Measurements from ENCODE around the gene GINS1.

GINS1 gene

GRCh38 chr20:25368976-25369375 lies 38.5 kb upstream of the GINS1 start:
- TF ChIP-seq CEBPB (IDR thresholded peaks at IDR 0.05) = no peak
- no peak for TF ChIP-seq TAF1 (IDR thresholded peaks at IDR 0.05; ENCODE audit: low read depth)
- TF ChIP-seq RAD21 (IDR thresholded peaks at IDR 0.05; ENCODE audit: low read depth) = no peak
- TF ChIP-seq NFIC (IDR thresholded peaks at IDR 0.05) = no peak
- TF ChIP-seq USF1 (IDR thresholded peaks at IDR 0.05) = no peak
- no peak for TF ChIP-seq EP300 (IDR thresholded peaks at IDR 0.05; ENCODE audit: borderline replicate concordance)
- TF ChIP-seq CREB1 (IDR thresholded peaks at IDR 0.05; ENCODE audit: low read depth) = no peak

GRCh38 chr20:25369529-25369928 lies 37.9 kb upstream of the GINS1 start:
- TF ChIP-seq, protein P1, sequence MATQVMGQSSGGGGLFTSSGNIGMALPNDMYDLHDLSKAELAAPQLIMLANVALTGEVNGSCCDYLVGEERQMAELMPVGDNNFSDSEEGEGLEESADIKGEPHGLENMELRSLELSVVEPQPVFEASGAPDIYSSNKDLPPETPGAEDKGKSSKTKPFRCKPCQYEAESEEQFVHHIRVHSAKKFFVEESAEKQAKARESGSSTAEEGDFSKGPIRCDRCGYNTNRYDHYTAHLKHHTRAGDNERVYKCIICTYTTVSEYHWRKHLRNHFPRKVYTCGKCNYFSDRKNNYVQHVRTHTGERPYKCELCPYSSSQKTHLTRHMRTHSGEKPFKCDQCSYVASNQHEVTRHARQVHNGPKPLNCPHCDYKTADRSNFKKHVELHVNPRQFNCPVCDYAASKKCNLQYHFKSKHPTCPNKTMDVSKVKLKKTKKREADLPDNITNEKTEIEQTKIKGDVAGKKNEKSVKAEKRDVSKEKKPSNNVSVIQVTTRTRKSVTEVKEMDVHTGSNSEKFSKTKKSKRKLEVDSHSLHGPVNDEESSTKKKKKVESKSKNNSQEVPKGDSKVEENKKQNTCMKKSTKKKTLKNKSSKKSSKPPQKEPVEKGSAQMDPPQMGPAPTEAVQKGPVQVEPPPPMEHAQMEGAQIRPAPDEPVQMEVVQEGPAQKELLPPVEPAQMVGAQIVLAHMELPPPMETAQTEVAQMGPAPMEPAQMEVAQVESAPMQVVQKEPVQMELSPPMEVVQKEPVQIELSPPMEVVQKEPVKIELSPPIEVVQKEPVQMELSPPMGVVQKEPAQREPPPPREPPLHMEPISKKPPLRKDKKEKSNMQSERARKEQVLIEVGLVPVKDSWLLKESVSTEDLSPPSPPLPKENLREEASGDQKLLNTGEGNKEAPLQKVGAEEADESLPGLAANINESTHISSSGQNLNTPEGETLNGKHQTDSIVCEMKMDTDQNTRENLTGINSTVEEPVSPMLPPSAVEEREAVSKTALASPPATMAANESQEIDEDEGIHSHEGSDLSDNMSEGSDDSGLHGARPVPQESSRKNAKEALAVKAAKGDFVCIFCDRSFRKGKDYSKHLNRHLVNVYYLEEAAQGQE (IDR thresholded peaks at IDR 0.05; ENCODE audit: low read depth) = no peak
- TF ChIP-seq TAF1 (IDR thresholded peaks at IDR 0.05; ENCODE audit: low read depth) (no peak), NFIC (IDR thresholded peaks at IDR 0.05) (no peak), CEBPB (IDR thresholded peaks at IDR 0.05) (no peak), FOXM1 (IDR thresholded peaks at IDR 0.05; ENCODE audit: borderline replicate concordance, low read depth) (no peak), ZBTB7A (IDR thresholded peaks at IDR 0.05; ENCODE audit: low read depth) (no peak), EP300 (IDR thresholded peaks at IDR 0.05; ENCODE audit: borderline replicate concordance) (no peak), CREB1 (IDR thresholded peaks at IDR 0.05; ENCODE audit: low read depth) (no peak), TEAD4 (IDR thresholded peaks at IDR 0.05) (no peak), EGR1 (IDR thresholded peaks at IDR 0.05) (no peak)

- TF ChIP-seq EGR1 (IDR thresholded peaks at IDR 0.05) (no peak), FOXM1 (IDR thresholded peaks at IDR 0.05; ENCODE audit: borderline replicate concordance, low read depth) (no peak), TAF1 (IDR thresholded peaks at IDR 0.05; ENCODE audit: low read depth) (no peak), CREB1 (IDR thresholded peaks at IDR 0.05; ENCODE audit: low read depth) (no peak), TCF12 (IDR thresholded peaks at IDR 0.05; ENCODE audit: low read depth) (no peak), ZBTB7A (IDR thresholded peaks at IDR 0.05; ENCODE audit: low read depth) (no peak), CEBPB (IDR thresholded peaks at IDR 0.05) (no peak), NFIC (IDR thresholded peaks at IDR 0.05) (no peak), USF1 (IDR thresholded peaks at IDR 0.05) (no peak), TEAD4 (IDR thresholded peaks at IDR 0.05) (no peak), YY1 (IDR thresholded peaks at IDR 0.05; ENCODE audit: low read depth) (no peak), EP300 (IDR thresholded peaks at IDR 0.05; ENCODE audit: borderline replicate concordance) (no peak), RAD21 (IDR thresholded peaks at IDR 0.05; ENCODE audit: low read depth) (no peak)
- TF ChIP-seq, protein P1 (IDR thresholded peaks at IDR 0.05; ENCODE audit: low read depth) = no peak
- TF ChIP-seq, protein P2, sequence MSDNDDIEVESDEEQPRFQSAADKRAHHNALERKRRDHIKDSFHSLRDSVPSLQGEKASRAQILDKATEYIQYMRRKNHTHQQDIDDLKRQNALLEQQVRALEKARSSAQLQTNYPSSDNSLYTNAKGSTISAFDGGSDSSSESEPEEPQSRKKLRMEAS (IDR thresholded peaks at IDR 0.05) = no peak
These were observed 37.5 kb upstream of the GINS1 start for GRCh38 chr20:25369971-25370370.

DNA sequence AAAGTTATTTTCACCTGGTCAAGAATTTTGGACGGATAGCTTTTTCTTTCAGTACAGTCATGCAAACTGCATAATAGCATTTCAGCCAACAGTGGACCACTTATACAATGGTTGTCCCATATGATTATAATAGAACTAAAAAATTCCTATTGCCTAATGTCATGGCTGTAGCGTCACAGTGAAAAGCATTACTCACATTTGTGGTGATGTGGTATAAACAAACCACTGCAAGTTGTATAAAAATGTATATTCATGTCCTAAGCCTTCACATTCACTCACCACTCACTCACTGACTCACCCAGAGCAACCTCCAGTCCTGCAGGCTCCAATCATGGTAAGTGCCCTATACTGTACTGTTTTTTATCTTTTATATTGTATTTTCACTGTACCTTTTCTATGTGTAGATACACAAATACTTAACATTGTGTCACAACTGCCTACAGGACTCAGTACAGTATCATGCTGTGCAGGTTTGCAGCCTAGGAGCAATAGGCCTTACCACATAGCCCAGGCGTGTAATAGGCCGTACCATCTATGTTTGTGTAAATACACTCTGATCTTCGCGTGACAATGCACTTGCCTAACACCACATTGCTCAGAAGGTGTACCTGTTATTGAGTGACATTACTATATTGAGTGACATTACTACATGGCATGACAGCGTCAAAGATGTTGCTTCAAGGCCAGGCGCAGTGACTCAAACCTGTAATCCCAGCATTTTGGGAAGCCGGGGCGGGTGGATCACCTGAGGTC lies 34.7 kb upstream of the GINS1 start:
- TF ChIP-seq ZBTB7A (IDR thresholded peaks at IDR 0.05; ENCODE audit: low read depth) = no peak
- no peak for TF ChIP-seq YY1 (IDR thresholded peaks at IDR 0.05; ENCODE audit: low read depth)
- TF ChIP-seq, protein P1 (IDR thresholded peaks at IDR 0.05; ENCODE audit: low read depth) = no peak
- no peak for TF ChIP-seq EP300 (IDR thresholded peaks at IDR 0.05; ENCODE audit: borderline replicate concordance)
- no peak for TF ChIP-seq TEAD4 (IDR thresholded peaks at IDR 0.05)
- no peak for TF ChIP-seq EGR1 (IDR thresholded peaks at IDR 0.05)
- TF ChIP-seq CREB1 (IDR thresholded peaks at IDR 0.05; ENCODE audit: low read depth) = no peak
- TF ChIP-seq RAD21 (IDR thresholded peaks at IDR 0.05; ENCODE audit: low read depth) = no peak
- TF ChIP-seq FOXM1 (IDR thresholded peaks at IDR 0.05; ENCODE audit: borderline replicate concordance, low read depth) = no peak
- no peak for TF ChIP-seq TAF1 (IDR thresholded peaks at IDR 0.05; ENCODE audit: low read depth)

Data from Ishikawa (cell line).